Measurements from ENCODE around the gene ANKRD11.
"Not testable (repeated sequence)": the region's sequence is repeated elsewhere in the genome, so short reads cannot be mapped to it uniquely, and the experiment has no call there.

Gene ANKRD11

DNA sequence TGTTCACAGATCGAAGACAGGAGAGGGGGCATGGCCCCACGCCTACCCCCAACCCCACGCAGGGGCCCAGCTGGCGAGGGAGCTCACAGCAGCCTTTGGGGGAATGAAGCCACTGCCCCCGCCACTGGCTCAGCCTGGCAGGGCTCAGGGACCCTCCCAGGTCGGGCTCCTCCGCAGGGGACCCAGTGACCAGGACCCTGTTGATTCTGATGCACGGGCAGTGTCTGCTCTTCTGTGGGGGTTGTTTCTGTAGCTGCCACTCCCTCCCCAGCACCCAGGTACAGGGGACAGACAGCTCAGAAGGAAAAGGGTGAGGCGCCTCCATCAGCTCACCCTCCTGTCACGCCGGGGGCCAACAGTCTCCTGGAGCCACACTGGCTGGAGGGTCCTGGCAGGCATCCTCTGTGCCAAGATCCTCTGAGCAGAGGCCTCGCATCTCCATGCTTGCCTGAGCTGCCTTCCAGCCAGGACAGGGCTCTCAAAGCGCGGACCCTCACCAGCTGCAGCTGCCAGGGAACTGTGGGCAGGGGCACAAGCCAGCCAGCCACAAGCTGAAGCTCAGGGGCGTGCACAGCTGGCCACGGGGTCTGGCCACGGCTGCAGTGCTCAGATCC, 223.7 kb downstream of the ANKRD11 start:
- FAIRE-seq (no peak), DNase-seq (ENCODE audit: insufficient read length, low spot score) (no peak)
- TF ChIP-seq POLR2AphosphoS5 (IDR thresholded peaks at IDR 0.05; ENCODE audit: low read depth, low read length) (no peak), SPI1 (IDR thresholded peaks at IDR 0.05; ENCODE audit: low read depth, low read length) (no peak), TAF1 (IDR thresholded peaks at IDR 0.05; ENCODE audit: low read depth, low read length) (no peak)

DNA sequence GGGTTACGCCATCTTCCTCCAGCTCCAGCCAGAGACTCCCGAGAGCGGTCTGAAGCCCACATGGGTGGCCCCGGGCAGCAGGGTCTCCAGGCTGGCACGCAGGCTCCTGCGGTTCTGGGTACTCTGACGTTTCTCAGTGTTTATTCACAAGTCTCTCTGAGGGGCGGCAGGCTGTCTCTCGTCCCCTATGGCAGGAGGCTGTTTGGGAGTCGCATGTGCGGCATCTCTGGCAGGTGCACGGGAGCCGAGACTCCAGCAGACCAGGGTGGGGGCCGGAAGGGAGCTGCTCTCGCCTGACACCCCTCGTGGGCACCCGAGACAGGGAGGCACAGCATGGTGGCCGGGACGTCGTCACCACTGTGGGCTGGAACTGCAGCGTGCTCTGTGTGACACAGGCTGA, 224.7 kb downstream of the ANKRD11 start:
- no peak for FAIRE-seq

DNA sequence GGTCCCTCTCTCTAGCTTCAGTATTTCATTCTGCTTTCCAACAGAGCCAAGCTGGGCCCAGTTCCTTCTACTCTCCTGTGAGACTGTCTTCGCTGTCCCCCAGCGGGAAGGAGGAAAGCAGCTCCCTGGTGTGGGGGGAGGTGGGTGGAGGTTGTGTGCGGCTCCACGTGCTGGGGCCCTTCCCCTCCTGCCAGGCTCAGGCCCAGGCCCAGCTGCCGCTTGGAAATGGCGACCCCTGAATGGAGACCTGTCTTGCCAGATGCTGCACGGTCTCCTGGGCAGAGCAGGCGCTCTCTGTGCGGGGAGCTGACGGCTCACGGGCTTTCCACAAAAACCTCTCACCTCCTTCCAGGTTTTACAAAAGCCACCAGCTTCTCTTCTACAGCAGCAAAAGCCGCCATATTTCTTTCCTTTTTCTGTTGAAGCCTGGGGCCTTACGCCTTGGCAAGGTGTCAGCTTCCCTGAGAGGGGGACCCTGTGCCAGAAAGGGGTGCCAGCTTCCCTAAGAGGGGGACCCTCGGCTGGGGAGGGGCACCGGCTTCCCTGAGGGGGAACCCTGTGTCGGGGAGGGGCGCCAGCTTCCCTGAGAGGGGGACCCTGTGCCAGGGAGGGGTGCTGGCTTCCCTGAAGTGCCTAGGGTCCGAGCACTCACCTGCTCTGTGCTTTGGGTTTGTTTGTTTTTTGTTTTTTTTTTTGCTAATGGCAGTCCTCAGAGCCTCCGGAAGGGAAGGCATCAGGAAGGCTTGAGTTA, 225.4 kb downstream of the ANKRD11 start:
- TF ChIP-seq PAX5 (IDR thresholded peaks at IDR 0.05; ENCODE audit: insufficient read depth, low read length, severe bottlenecking) (no peak), TAF1 (IDR thresholded peaks at IDR 0.05; ENCODE audit: low read depth, low read length) (no peak), SPI1 (IDR thresholded peaks at IDR 0.05; ENCODE audit: low read depth, low read length) (no peak), POLR2A (IDR thresholded peaks at IDR 0.05; ENCODE audit: low read depth, low read length) (no peak; the same call in 1 of the 2 replicates), POLR2AphosphoS5 (IDR thresholded peaks at IDR 0.05; ENCODE audit: low read depth, low read length) (no peak), POU2F2 (IDR thresholded peaks at IDR 0.05; ENCODE audit: low read depth, low read length) (no peak)
- FAIRE-seq (no peak), DNase-seq (ENCODE audit: insufficient read length, low spot score) (no peak)

More for the DNA sequence above, 224.7 kb downstream of the ANKRD11 start:
- TF ChIP-seq TAF1 (IDR thresholded peaks at IDR 0.05; ENCODE audit: low read depth, low read length) (no peak), POLR2AphosphoS5 (IDR thresholded peaks at IDR 0.05; ENCODE audit: low read depth, low read length) (no peak), POU2F2 (IDR thresholded peaks at IDR 0.05; ENCODE audit: low read depth, low read length) (no peak), POLR2A (IDR thresholded peaks at IDR 0.05; ENCODE audit: low read depth, low read length) (no peak), PAX5 (IDR thresholded peaks at IDR 0.05; ENCODE audit: insufficient read depth, low read length, severe bottlenecking) (no peak), SPI1 (IDR thresholded peaks at IDR 0.05; ENCODE audit: low read depth, low read length) (no peak)
- no peak for DNase-seq (ENCODE audit: insufficient read length, low spot score)

DNA sequence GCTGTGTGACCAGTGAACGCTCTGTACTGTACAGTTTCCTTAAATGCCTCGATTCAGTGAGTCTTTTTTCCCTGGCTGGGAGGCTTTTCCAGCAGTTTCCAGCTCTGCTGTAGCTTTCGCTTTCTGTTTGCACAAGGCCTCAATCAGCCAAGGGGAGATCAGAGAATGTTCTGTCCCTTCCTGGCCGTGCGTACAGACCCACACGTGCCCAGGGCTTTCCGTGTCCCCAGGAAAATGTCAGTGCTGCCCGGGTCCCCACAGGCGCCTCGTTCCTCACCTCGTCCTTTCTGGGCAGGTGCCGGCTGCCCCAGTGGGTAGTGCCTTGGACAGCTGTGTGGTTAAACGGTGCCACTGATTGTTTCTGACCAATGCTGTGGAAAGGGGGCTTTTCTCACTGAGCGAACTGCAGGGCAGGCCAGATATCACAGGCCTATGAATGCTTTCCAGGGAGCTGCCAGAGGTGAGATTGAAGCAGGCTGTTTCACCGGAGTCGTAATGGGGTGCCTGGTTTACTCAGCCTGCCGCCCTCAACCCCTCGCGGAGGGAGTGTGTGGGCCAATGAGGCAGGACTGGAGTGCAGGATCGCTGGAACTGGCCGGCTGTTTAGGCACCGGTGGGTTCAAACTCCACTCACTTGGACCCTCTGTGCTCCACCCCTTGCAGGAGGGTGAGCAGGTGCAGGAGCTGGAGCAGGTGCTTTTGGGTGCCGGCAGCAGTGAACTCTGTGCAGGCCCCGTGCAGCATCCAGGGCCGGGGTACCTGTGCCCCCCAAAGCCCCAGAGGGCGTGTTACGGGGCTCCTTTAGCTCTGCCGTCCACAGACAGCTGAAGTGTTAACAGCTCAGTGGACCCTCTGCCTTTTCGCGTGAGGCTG, 228.4 kb downstream of the ANKRD11 start:
- no peak for TF ChIP-seq POU2F2 (IDR thresholded peaks at IDR 0.05; ENCODE audit: low read depth, low read length)
- TF ChIP-seq PAX5 (IDR thresholded peaks at IDR 0.05; ENCODE audit: insufficient read depth, low read length, severe bottlenecking): no peak
- TF ChIP-seq TAF1 (IDR thresholded peaks at IDR 0.05; ENCODE audit: low read depth, low read length): no peak
- TF ChIP-seq SPI1 (IDR thresholded peaks at IDR 0.05; ENCODE audit: low read depth, low read length): no peak
- TF ChIP-seq POLR2A (IDR thresholded peaks at IDR 0.05; ENCODE audit: low read depth, low read length): no peak
- no peak for TF ChIP-seq POLR2AphosphoS5 (IDR thresholded peaks at IDR 0.05; ENCODE audit: low read depth, low read length)
- DNase-seq (ENCODE audit: insufficient read length, low spot score) (no peak), FAIRE-seq (no peak)

DNA sequence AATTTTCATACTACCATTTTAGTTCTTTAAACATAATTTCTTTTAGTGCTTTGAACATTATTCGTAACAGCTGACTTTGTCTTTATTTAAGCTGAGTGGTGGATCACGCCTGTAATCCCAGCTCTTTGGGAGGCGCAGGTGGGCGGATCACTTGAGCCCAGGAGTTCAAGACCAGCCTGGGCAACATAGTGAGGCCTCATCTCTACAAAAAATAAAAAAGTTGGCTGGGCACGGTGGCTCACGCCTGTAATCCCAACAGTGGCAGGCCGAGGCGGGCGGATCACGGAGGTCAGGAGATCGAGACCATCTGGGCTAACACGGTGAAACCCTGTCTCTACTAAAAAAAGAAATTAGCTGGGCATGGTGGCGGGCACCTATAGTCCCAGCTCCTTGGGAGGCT, 230.5 kb downstream of the ANKRD11 start:
- FAIRE-seq; DNase-seq (ENCODE audit: insufficient read length, low spot score): not testable (repeated sequence)

DNA sequence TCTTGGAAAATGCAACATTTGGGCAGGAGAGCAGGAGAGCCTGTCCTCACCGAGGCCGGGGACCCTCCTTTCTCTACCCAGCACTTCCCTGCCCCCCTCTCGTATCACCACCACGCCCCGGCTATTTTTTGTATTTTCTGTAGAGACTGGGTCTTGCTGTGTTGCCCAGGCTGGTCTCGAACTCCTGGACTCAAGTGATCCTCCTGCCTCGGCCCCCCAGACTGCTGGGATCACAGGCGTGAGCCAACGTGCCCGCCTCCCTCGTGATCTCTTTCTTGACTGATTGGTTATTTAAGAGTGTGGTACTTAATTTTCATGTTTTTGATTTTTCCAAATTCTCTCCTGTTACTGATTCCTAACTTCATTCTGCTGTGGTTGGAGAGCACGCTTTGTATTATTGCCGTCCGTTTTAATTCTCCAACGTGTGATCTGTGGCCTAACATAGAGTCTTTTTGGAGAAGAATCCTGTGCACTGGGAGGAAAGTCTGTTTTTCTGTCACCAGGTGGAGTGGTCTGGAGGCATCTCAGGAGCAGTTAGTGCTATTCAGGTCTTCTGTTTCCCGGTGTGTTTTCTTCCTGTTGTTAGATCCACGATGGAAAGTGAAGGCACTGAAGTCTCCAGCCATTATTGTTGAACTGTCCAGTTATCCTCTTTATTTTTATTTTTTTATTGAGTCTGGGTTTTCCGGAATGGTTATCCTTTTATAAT, 232.4 kb downstream of the ANKRD11 start:
- no peak for DNase-seq (ENCODE audit: insufficient read length, low spot score)
- FAIRE-seq: no peak
- no peak for TF ChIP-seq POLR2AphosphoS5 (IDR thresholded peaks at IDR 0.05; ENCODE audit: low read depth, low read length)

DNA sequence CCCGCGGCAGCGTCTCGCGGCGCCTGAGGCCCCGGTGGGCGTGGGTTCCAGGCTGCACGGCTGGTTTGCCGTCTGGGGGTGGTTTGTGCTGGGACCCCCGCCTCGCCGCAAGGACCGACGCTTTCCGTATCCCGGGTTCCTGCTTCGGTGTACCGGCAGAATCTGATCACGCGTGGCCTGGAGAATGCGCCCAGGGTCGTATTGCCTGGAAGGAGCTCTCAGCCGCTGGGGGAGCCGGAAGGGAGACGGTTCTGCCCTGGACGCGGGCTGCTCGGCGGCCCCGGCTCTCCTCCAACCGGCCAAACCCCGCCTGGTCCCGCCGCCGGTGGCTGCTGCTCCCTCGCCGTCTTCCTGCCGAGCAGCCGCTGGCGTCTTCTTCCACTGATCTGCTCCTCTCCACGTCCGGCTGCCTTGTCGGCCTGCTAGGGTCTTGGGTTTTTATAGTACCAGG, 233.1 kb downstream of the ANKRD11 start:
- TF ChIP-seq TAF1 (IDR thresholded peaks at IDR 0.05; ENCODE audit: low read depth, low read length) (no peak), POU2F2 (IDR thresholded peaks at IDR 0.05; ENCODE audit: low read depth, low read length) (no peak), PAX5 (IDR thresholded peaks at IDR 0.05; ENCODE audit: insufficient read depth, low read length, severe bottlenecking) (no peak), SPI1 (IDR thresholded peaks at IDR 0.05; ENCODE audit: low read depth, low read length) (no peak), POLR2AphosphoS5 (IDR thresholded peaks at IDR 0.05; ENCODE audit: low read depth, low read length) (no peak), POLR2A (IDR thresholded peaks at IDR 0.05; ENCODE audit: low read depth, low read length) (no peak)
- no peak for DNase-seq (ENCODE audit: insufficient read length, low spot score)
- FAIRE-seq: no peak

DNA sequence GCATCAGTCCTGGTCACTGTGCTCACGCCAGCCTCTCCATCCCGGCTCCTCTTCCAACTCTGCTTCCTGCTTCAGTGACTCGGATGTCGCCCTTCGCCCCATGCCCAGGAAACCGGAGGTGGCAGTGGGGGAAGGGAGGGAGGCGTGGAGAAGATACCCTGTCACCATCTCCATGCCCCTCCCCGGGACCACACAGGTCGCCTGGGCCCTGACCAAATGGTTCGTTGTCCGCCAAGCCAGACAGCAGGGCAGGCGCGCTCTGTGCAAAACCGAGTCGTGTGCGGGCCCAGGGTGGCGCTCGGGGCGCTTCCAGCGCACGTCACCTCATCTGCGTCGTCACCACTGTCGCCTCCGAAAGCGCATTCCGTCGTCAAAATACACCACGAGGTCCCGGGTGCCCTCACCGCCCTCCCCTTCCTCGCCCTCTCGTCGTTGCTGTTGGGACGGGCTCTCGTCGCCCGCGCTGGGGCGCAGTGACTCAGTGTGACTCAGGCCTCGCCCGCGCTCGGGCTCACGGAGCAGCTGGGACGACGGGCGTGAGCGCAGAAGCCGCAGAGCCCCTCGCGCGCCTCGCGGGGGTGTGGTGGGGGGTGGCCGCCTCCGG, 233.6 kb downstream of the ANKRD11 start:
- no peak for TF ChIP-seq SPI1 (IDR thresholded peaks at IDR 0.05; ENCODE audit: low read depth, low read length)
- no peak for TF ChIP-seq POLR2AphosphoS5 (IDR thresholded peaks at IDR 0.05; ENCODE audit: low read depth, low read length)
- no peak for TF ChIP-seq POLR2A (IDR thresholded peaks at IDR 0.05; ENCODE audit: low read depth, low read length)
- no peak for TF ChIP-seq PAX5 (IDR thresholded peaks at IDR 0.05; ENCODE audit: insufficient read depth, low read length, severe bottlenecking)
- TF ChIP-seq TAF1 (IDR thresholded peaks at IDR 0.05; ENCODE audit: low read depth, low read length): no peak
- TF ChIP-seq POU2F2 (IDR thresholded peaks at IDR 0.05; ENCODE audit: low read depth, low read length): no peak
- DNase-seq (ENCODE audit: insufficient read length, low spot score): peak; percentile 43
- peak; percentile 67 for FAIRE-seq
